Panc1 (cell line): ENCODE data around the gene DEUP1. TPM values are rescaled to one million over a fixed set of nuclear protein-coding genes. Genes with fewer than 3 reads are reported as not detected.

Experiments
- ATAC-seq: fragments of 200-7000 bp; cut with Tn5 transposase; 2 replicates; pipeline ENCODE4 v1.9.1; 2020; ENCODE audit warnings: mild to moderate bottlenecking, moderate library complexity
- BruUV-seq: library from RNA; stranded (reverse); fragments of 400-500 nt; replicated peaks from 2 replicates; lab custom pipeline; 2021; lab: Mats Ljungman, UMichigan
- CTCF ChIA-PET: fragments of 300-600 bp; sonication (Branson Sonifier 250); formaldehyde crosslinking; loops from one replicate; lab custom pipeline; 2022; ENCODE audit warnings: antibody characterized with exemption; lab: Charles Lee
- POLR2A ChIA-PET: fragments of 300-600 bp; sonication (Branson Sonifier 250); formaldehyde crosslinking; loops from one replicate; lab custom pipeline; 2022; ENCODE audit warnings: antibody characterized with exemption; lab: Charles Lee
- DNase-seq: peaks from one replicate; pipeline ENCODE4 v3.0.0-alpha.2; 2010; ENCODE audit warnings: low read depth, low spot score
- H3K27ac ChIP-seq: 2 replicates; pipeline ENCODE4 v1.5.1; 2011; ENCODE audit warnings: mild to moderate bottlenecking, low read length, inconsistent platforms
- H3K27me3 ChIP-seq: fragments of 200-500 bp; sonication (Bioruptor generic); 2 replicates; pipeline ENCODE4 v1.6.0; 2014; ENCODE audit warnings: low read length, inconsistent platforms; ENCODE audit not compliant: control insufficient read depth, insufficient read depth
- H3K36me3 ChIP-seq: fragments of 200-500 bp; sonication (Bioruptor generic); 2 replicates; pipeline ENCODE4 v1.5.1; 2014; ENCODE audit warnings: inconsistent platforms, mild to moderate bottlenecking, low read length, moderate library complexity; ENCODE audit not compliant: control insufficient read depth, insufficient read depth
- H3K4me1 ChIP-seq: 2 replicates; pipeline ENCODE4 v1.5.1; 2011; ENCODE audit warnings: inconsistent platforms, mild to moderate bottlenecking, low read length, moderate library complexity; ENCODE audit not compliant: control insufficient read depth, insufficient read depth
- H3K4me3 ChIP-seq, 2 experiments: 2 replicates each; pipeline ENCODE4 v1.5.1; 2011 to 2012; ENCODE audit warnings: low read depth in 2 of 2, low read length in 2 of 2, mild to moderate bottlenecking in 2 of 2, inconsistent platforms in 1 of 2, moderate library complexity in 1 of 2
- H3K9me3 ChIP-seq: fragments of 200-500 bp; sonication (Bioruptor generic); 2 replicates; pipeline ENCODE4 v1.5.1; 2014; ENCODE audit warnings: low read depth, mild to moderate bottlenecking, inconsistent platforms, low read length, moderate library complexity; ENCODE audit not compliant: control insufficient read depth, insufficient read depth
- CTCF ChIP-seq: fragments of 450-650 bp; IDR thresholded peaks from 2 replicates; pipeline ENCODE4 v1.5.1; 2017; ENCODE audit warnings: mild to moderate bottlenecking
- POLR2AphosphoS5 ChIP-seq: IDR thresholded peaks from 2 replicates; pipeline ENCODE4 v1.6.1; 2012; ENCODE audit warnings: mild to moderate bottlenecking, low read depth, low read length, moderate library complexity
- SIN3A ChIP-seq: IDR thresholded peaks from 2 replicates; pipeline ENCODE4 v1.6.1; 2012; ENCODE audit warnings: low read depth, mild to moderate bottlenecking, low read length, moderate library complexity, borderline replicate concordance; ENCODE audit not compliant: insufficient read depth
- TCF7L2 ChIP-seq: IDR thresholded peaks from 2 replicates; pipeline ENCODE4 v1.6.1; 2011; ENCODE audit warnings: mild to moderate bottlenecking, low read depth, low read length, inconsistent platforms
- in situ Hi-C: cut with HindIII; loops from 2 replicates; pipeline ENCODE4 v1.10.0; 2016; ENCODE audit warnings: low sequenced_read_pairs, low pct_unique_long_range_greater_than_20kb
- intact Hi-C: fragments of 100-400 bp; cut with micrococcal nuclease; formaldehyde crosslinking; loops from one replicate; pipeline ENCODE4 v1.10.0; 2022; ENCODE audit not compliant: unreplicated experiment
- total RNA-seq: library from RNA; stranded (reverse); gene quantifications from one replicate; pipeline ENCODE4 v1.2.1, GENCODE V29; 2021; ENCODE audit not compliant: unreplicated experiment
- TF ChIP-seq, protein P1 (sequence below), 2 experiments: IDR thresholded peaks; 2 replicates each; pipeline ENCODE4 v1.6.1; 2011 to 2012; ENCODE audit warnings: low read depth in 2 of 2, control low read depth in 1 of 2, low read length in 1 of 2, mild to moderate bottlenecking in 1 of 2, moderate library complexity in 1 of 2; ENCODE audit not compliant: insufficient read depth in 1 of 2

DEUP1 gene
- total RNA-seq, 1 experiment from 2014 or later, result not detected

GRCh38 chr11:93468290-93468689, 137.7 kb downstream of the DEUP1 start:
- Histone ChIP-seq H3K4me1 (no peaks in the 10 kb centered on the region), H3K9me3 (no peaks in the 10 kb centered on the region), H3K36me3 (no peaks in the 10 kb centered on the region), H3K27ac (no peak overlapping the region), H3K27me3 (peaks cover 2% of the 10 kb centered on the region; the same call in 1 of the 2 replicates), H3K4me3 (no peak overlapping the region)
- ATAC-seq, result no peak
- POLR2A ChIA-PET, result no interaction called here
- DNase-seq, result no peak
- TF ChIP-seq, protein P1, sequence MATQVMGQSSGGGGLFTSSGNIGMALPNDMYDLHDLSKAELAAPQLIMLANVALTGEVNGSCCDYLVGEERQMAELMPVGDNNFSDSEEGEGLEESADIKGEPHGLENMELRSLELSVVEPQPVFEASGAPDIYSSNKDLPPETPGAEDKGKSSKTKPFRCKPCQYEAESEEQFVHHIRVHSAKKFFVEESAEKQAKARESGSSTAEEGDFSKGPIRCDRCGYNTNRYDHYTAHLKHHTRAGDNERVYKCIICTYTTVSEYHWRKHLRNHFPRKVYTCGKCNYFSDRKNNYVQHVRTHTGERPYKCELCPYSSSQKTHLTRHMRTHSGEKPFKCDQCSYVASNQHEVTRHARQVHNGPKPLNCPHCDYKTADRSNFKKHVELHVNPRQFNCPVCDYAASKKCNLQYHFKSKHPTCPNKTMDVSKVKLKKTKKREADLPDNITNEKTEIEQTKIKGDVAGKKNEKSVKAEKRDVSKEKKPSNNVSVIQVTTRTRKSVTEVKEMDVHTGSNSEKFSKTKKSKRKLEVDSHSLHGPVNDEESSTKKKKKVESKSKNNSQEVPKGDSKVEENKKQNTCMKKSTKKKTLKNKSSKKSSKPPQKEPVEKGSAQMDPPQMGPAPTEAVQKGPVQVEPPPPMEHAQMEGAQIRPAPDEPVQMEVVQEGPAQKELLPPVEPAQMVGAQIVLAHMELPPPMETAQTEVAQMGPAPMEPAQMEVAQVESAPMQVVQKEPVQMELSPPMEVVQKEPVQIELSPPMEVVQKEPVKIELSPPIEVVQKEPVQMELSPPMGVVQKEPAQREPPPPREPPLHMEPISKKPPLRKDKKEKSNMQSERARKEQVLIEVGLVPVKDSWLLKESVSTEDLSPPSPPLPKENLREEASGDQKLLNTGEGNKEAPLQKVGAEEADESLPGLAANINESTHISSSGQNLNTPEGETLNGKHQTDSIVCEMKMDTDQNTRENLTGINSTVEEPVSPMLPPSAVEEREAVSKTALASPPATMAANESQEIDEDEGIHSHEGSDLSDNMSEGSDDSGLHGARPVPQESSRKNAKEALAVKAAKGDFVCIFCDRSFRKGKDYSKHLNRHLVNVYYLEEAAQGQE (IDR thresholded peaks at IDR 0.05; ENCODE audit: insufficient read depth in 1 of 2, low read depth in 2 of 2, low read length in 1 of 2), result no peak
- TF ChIP-seq SIN3A (no peak), CTCF (no peak), TCF7L2 (no peak), POLR2AphosphoS5 (no peak)
- BruUV-seq, result no TSS peak
- in situ Hi-C loops (no loop called here), intact Hi-C loops (loop anchor here (5.0 kb wide), 1 partner anchor 184 kb away; no protein-coding TSS in a partner anchor)
- CTCF ChIA-PET, result no interaction called here

- no peak for ATAC-seq
- POLR2A ChIA-PET, result no interaction called here
- intact Hi-C loops, result no loop called here
Measured at GRCh38 chr11:93474123-93474522, 143.6 kb downstream of the DEUP1 start.

More at GRCh38 chr11:93474123-93474522, 143.6 kb downstream of the DEUP1 start:
- H3K4me3 ChIP-seq, result no peak overlapping the region
- CTCF ChIA-PET, result no interaction called here
- H3K27ac ChIP-seq, result no peak overlapping the region
- in situ Hi-C loops, result no loop called here
- no peaks in the 10 kb centered on the region for H3K27me3 ChIP-seq
- no peaks in the 10 kb centered on the region for H3K9me3 ChIP-seq
- DNase-seq, result no peak
- no TSS peak for BruUV-seq
- H3K4me1 ChIP-seq, result no peaks in the 10 kb centered on the region
- H3K36me3 ChIP-seq, result no peaks in the 10 kb centered on the region
- TF ChIP-seq, protein P1 (IDR thresholded peaks at IDR 0.05; ENCODE audit: insufficient read depth in 1 of 2, low read depth in 2 of 2, low read length in 1 of 2), result no peak
- TF ChIP-seq POLR2AphosphoS5, result no peak
- no peak for TF ChIP-seq CTCF
- no peak for TF ChIP-seq SIN3A
- no peak for TF ChIP-seq TCF7L2
